Left renal pelvis (tissue), 4 donors: ENCODE measurements around the gene CIC. TPM values are rescaled to one million over a fixed set of nuclear protein-coding genes. Genes with fewer than 3 reads are reported as not detected.

Experiments used
- DNase-seq, 4 donors: peaks; one replicate each; pipeline ENCODE4 v3.0.0-alpha.2; 2013; ENCODE audit warnings: low read depth in 4 of 4, low spot score in 3 of 4
- polyA plus RNA-seq, 4 donors: library from polyadenylated mRNA; unstranded; fragments of 120-200 nt; gene quantifications; one replicate each; pipeline ENCODE4 v1.2.1, GENCODE V29; 2013; ENCODE audit not compliant: insufficient read length in 4 of 4

The CIC gene
- polyA plus RNA-seq, 4 donors, result 42.7 to 74.0 (median 54.3) TPM

- DNase-seq, result no peak
These were observed 34.0 kb downstream of the CIC start for GRCh38 chr19:42303101-42303464.

DNA sequence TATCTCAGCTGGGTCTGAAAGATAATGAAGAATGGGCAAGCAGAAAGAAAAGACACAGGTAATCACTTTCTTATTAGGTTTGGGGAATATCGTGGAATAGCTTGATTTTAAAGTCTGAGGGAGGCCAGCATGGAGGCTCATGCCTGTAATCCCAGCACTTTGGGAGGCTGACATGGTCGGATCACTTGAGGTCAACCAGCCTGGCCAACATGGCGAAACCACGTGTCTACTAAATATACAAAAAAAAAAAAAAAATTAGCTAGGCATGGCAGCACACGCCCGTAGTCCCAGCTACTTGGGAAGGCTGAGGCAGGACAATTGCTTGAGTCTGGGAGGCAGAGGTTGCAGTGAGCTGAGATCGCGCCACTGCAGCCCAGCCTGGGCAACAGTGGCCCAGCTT is 34.8 kb downstream of the CIC start:
- DNase-seq, result no peak

GRCh38 chr19:42306646-42307045 is 37.6 kb downstream of the CIC start:
- DNase-seq, result no peak

DNA sequence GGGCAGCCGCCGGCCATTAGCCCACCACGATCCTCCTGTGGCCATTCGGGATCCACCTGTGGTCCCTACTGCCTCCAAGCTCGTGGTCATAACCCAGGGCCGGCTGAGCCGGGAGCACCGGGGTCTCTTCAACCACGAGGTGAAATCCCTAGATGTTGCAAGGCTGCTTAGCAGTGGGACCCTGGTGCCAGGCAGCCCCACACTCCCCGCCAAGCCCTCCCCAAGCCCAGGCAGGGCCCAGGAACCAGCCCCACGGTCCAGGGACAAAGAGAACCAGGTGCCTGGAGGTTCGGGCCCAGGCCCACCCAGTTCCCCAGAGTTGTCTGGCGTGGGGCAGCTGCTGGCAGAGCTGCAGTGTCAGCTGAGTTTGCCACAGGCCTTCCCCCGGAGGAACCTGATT is 40.6 kb downstream of the CIC start:
- no peak for DNase-seq

DNA sequence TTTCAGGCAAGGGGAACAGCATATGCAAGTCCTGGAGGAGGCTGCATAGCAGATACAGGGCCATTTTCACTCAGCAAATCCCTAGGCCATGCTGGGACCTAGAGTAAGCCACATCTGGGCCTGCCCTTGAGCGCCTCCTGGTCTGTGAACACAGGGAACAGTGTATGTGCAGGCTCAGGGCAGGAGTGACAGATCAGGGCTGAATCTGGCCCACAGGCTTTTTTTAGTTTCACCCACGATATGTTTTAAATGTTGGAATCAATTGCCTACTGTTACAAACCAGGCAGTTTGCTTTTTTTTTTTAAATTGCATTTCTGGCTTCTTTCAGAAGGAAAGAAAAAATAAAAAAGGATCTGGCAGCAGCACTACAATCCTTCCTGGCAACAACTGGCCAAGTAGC is 42.6 kb downstream of the CIC start:
- no peak for DNase-seq

DNA sequence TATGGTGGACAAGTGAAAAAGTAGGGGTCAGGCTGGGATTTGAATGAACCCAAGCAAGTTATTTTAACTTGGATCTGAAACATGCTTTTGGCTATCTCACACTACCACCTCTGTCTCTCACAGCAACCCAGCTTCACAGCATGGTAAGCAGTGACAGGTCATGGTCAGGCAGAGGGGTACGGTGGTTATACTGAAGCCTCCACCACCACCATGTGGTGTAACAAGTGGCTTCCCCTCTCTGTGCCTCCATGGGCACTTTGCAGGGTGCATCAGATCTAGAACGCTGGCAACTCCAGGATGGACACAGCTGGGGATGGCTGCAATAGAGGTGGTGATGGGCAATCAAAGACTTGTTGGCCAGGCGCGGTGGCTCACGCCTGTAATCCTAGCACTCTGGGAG is 43.3 kb downstream of the CIC start:
- no peak for DNase-seq

- no peak for DNase-seq
These were observed 44.2 kb downstream of the CIC start, which contains the start of gene TMEM145 for GRCh38 chr19:42313096-42313839. TSS of gene TMEM145 (plus strand) at chr19:42313309. CDS start at chr19:42313377, 68 bp downstream.

- no peak for DNase-seq
These were observed 45.0 kb downstream of the CIC start for GRCh38 chr19:42313840-42314755.

DNA sequence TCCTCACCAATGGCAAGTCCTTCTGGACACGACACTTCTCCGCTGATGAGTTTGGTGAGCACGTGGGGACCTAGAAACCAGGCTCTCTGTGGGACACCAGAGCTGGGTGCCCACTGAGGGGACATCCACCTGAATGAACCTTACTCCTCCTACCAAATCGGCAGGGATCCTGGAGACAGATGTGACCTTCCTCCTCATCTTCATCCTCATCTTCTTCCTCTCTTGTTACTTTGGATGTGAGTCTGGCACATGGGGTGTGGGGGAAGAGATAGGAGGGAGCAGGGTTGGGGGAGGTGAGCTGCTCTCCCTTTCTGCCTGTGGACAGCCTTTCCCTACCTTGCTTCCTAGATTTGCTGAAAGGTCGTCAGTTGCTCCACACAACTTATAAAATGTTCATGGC is 46.0 kb downstream of the CIC start:
- DNase-seq, result no peak

DNA sequence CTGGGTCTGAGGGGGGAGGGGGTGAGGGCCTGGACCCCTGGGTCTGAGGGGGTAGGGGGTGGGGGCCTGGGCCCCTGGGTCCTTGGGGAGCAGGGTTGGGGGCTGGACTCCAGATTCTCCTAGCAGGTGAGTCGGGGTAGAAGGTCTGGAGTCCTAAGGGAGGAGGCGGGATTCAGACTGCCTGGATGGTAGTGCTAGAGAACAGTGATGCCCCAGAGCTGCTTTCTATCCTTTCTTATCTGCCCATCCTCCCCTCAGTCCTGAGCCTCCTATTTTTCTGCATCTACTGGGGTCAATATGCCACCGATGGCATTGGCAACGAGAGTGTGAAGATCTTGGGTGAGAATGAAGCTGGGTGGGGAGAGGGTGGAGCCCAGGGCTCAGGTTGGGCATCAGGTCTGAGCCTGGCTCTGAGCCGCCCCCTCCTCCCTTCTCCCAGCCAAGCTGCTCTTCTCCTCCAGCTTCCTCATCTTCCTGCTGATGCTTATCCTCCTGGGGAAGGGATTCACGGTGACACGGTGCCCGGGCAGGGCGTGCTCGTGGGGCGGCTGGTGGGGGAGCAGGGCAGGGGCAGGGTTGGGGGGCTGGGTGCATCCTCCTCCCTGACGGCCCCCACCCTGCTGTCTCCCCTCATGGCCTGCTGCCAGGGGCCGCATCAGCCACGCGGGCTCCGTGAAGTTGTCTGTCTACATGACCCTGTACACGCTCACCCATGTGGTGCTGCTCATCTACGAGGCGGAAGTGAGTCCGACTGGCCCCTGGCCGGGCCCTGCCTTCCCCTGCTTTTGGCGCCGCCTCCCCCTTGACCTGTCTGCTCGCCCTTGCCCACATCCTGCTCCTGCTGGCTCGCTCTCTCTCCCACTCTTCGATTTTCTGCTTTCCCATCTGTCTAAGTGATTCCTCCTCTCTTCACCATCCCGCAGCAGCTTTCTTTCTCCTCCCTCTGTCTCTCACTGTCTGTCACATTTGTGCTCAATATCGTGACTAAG is 47.5 kb downstream of the CIC start:
- DNase-seq, result no peak

GRCh38 chr19:42317535-42317934 is 48.5 kb downstream of the CIC start:
- DNase-seq, result no peak

- no peak for DNase-seq
These were observed 53.3 kb downstream of the CIC start for GRCh38 chr19:42322305-42322704.

- DNase-seq, result no peak
These were observed 54.4 kb downstream of the CIC start for GRCh38 chr19:42323473-42323851.

GRCh38 chr19:42323852-42324654 is 55.0 kb downstream of the CIC start:
- DNase-seq, result no peak

GRCh38 chr19:42324655-42325307 is 55.7 kb downstream of the CIC start:
- DNase-seq, result no peak

DNA sequence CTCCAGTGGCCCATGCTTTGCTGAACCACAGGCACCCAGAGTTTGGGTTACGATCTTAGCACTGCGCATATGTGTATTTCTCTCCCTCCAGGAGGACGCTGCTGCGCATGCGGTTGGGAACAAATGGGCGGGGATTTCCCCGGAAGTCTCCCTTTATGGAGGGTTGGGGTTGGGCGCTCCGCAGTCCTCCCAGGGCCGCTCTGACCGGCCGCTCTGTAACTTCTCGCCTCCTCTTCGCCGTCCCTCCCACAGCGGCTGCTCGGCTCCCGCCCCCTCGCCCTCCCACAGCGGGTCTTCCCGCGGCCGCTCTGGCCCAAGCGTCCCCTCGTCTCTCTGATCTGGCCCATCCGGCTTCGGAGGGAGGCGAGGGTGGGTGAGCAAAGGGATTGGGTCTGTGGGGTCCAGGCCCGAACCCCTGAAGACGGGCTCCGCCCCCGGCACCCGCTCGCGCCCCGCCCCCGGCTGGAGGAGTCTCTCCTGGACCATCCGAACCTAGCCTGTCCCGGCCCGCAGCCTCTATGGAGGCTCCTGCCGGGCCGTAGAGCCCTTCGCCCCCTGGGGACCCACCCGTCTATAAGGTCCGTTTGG is 56.4 kb downstream of the CIC start, which contains the start of gene MEGF8:
MEGF8 (plus strand) TSS at position 328 of the 588 bp plus-strand sequence. CDS start 609 bp downstream, outside the sequence.
- peak; percentile 96 to 98 (median 96) for DNase-seq

GRCh38 chr19:42325896-42326771 is 57.1 kb downstream of the CIC start:
- no peak for DNase-seq

- no peak for DNase-seq
These were observed 57.9 kb downstream of the CIC start for GRCh38 chr19:42326969-42327368.
